Cardiac muscle cell (in vitro differentiated cells and primary cell): Measurements from ENCODE around the gene PGGT1B. TPM values are rescaled to one million over a fixed set of nuclear protein-coding genes. Genes with fewer than 3 reads are reported as not detected.

ENCODE experiments used
- DNase-seq, 2 donors: peaks; one replicate each; pipeline versions ENCODE4 v3.0.0 to v3.0.0-alpha.2; 2010 to 2017; ENCODE audit warnings: low read depth in 1 of 2, low spot score in 1 of 2
- H3K27ac ChIP-seq: fragments of 200-600 bp; sonication (generic); 2 replicates; pipeline ENCODE4 v1.5.1; 2016
- H3K27me3 ChIP-seq: fragments of 200-600 bp; sonication (generic); 2 replicates; pipeline ENCODE4 v1.6.0; 2016; ENCODE audit warnings: control low read depth
- H3K36me3 ChIP-seq: fragments of 200-600 bp; sonication (generic); 2 replicates; pipeline ENCODE4 v1.5.1; 2016; ENCODE audit warnings: control low read depth
- H3K4me1 ChIP-seq: fragments of 200-600 bp; sonication (generic); 2 replicates; pipeline ENCODE4 v1.8.1; 2017; ENCODE audit warnings: low read depth, mild to moderate bottlenecking, mixed run types
- H3K4me3 ChIP-seq: fragments of 200-600 bp; sonication (generic); 2 replicates; pipeline ENCODE4 v1.5.1; 2016; ENCODE audit warnings: mild to moderate bottlenecking
- H3K9me3 ChIP-seq: fragments of 200-600 bp; sonication (generic); 2 replicates; pipeline ENCODE4 v1.5.1; 2017; ENCODE audit warnings: low read depth, mild to moderate bottlenecking, control low read depth
- CTCF ChIP-seq: IDR thresholded peaks from 2 replicates; pipeline ENCODE4 v1.5.1; 2012; ENCODE audit warnings: low read depth, mild to moderate bottlenecking, low read length
- polyA plus RNA-seq: library from polyadenylated mRNA; unstranded; fragments of >200 nt; fragmentation: Nextera tagmentation; extraction: Ambion mirVana; gene quantifications from 2 replicates; pipeline ENCODE4 v1.2.1, GENCODE V29; 2016
- total RNA-seq: library from RNA; depleted of rRNA; stranded (reverse); fragments of >200 nt; gene quantifications from 2 replicates; pipeline ENCODE4 v1.2.3, GENCODE V29; 2016

PGGT1B gene
- total and polyA plus RNA-seq, 2 experiments from 2014 or later, result 6.9 to 12.8 TPM

GRCh38 chr5:115209279-115209678 is 53.4 kb downstream of the PGGT1B start:
- Histone ChIP-seq H3K36me3 (peaks cover 9% of the 10 kb centered on the region), H3K9me3 (no peaks in the 10 kb centered on the region), H3K27ac (no peak overlapping the region), H3K4me1 (no peaks in the 10 kb centered on the region), H3K4me3 (no peak overlapping the region), H3K27me3 (no peaks in the 10 kb centered on the region)
- DNase-seq, result peak in 1 of 2 donors; percentile 87
- no peak for TF ChIP-seq CTCF

- no peak for DNase-seq
- Histone ChIP-seq H3K4me3 (no peak overlapping the region), H3K4me1 (no peaks in the 10 kb centered on the region), H3K9me3 (no peaks in the 10 kb centered on the region), H3K27me3 (no peaks in the 10 kb centered on the region), H3K27ac (no peak overlapping the region), H3K36me3 (no peaks in the 10 kb centered on the region)
- no peak for TF ChIP-seq CTCF
These were observed 59.7 kb downstream of the PGGT1B start for GRCh38 chr5:115202952-115203351.

GRCh38 chr5:115196161-115196560 is 66.5 kb downstream of the PGGT1B start:
- H3K36me3 ChIP-seq, result no peaks in the 10 kb centered on the region
- no peaks in the 10 kb centered on the region for H3K4me1 ChIP-seq
- DNase-seq, result no peak
- H3K27me3 ChIP-seq, result no peaks in the 10 kb centered on the region
- H3K4me3 ChIP-seq, result no peak overlapping the region
- H3K27ac ChIP-seq, result no peak overlapping the region
- no peaks in the 10 kb centered on the region for H3K9me3 ChIP-seq
- TF ChIP-seq CTCF, result no peak

- no peak overlapping the region for H3K4me3 ChIP-seq
- TF ChIP-seq CTCF, result no peak
- peak in 1 of 2 donors; percentile 8 for DNase-seq
These were observed 68.0 kb downstream of the PGGT1B start for GRCh38 chr5:115194676-115195075.

GRCh38 chr5:115193295-115193694 is 69.4 kb downstream of the PGGT1B start:
- Histone ChIP-seq H3K27ac (no peak overlapping the region), H3K4me1 (no peaks in the 10 kb centered on the region), H3K27me3 (no peaks in the 10 kb centered on the region), H3K36me3 (no peaks in the 10 kb centered on the region), H3K4me3 (no peak overlapping the region), H3K9me3 (no peaks in the 10 kb centered on the region)
- DNase-seq, result no peak
- TF ChIP-seq CTCF, result no peak

More at GRCh38 chr5:115194676-115195075, 68.0 kb downstream of the PGGT1B start:
- Histone ChIP-seq H3K4me1 (no peaks in the 10 kb centered on the region), H3K27me3 (no peaks in the 10 kb centered on the region), H3K36me3 (no peaks in the 10 kb centered on the region), H3K27ac (no peak overlapping the region), H3K9me3 (no peaks in the 10 kb centered on the region)

GRCh38 chr5:115192098-115192497 is 70.6 kb downstream of the PGGT1B start:
- no peak overlapping the region for H3K4me3 ChIP-seq
- no peaks in the 10 kb centered on the region for H3K9me3 ChIP-seq
- no peak for TF ChIP-seq CTCF
- H3K27me3 ChIP-seq, result no peaks in the 10 kb centered on the region
- no peak overlapping the region for H3K27ac ChIP-seq
- no peaks in the 10 kb centered on the region for H3K36me3 ChIP-seq
- DNase-seq, result no peak
- no peaks in the 10 kb centered on the region for H3K4me1 ChIP-seq
